ENCODE results near the gene FAM180B.

The FAM180B gene

GRCh38 chr11:47569646-47570045, 16.8 kb upstream of the FAM180B start:
- DNase-seq (ENCODE audit: low read depth), result no peak

- no peak for DNase-seq (ENCODE audit: low read depth)
Observed at GRCh38 chr11:47570651-47571356, 15.7 kb upstream of the FAM180B start.

GRCh38 chr11:47571357-47571729, 15.1 kb upstream of the FAM180B start:
- no peak for DNase-seq (ENCODE audit: low read depth)

GRCh38 chr11:47571895-47572294, 14.6 kb upstream of the FAM180B start:
- no peak for DNase-seq (ENCODE audit: low read depth)

GRCh38 chr11:47572715-47573255, 13.7 kb upstream of the FAM180B start:
- no peak for DNase-seq (ENCODE audit: low read depth)

- DNase-seq (ENCODE audit: low read depth), result no peak
Observed at GRCh38 chr11:47573321-47573720, 13.2 kb upstream of the FAM180B start.

- DNase-seq (ENCODE audit: low read depth), result no peak
Observed at GRCh38 chr11:47577460-47578041, 8.9 kb upstream of the FAM180B start.

GRCh38 chr11:47578524-47579494, 7.7 kb upstream of the FAM180B start, which contains the start of the genes KBTBD4 and NDUFS3:
TSS of gene KBTBD4 (minus strand) at chr11:47578970. CDS start at chr11:47578951, 19 bp downstream.
TSS of gene NDUFS3 (plus strand) at chr11:47579074. CDS start at chr11:47579092, 18 bp downstream.
- peak; percentile 83 for DNase-seq (ENCODE audit: low read depth)

- no peak for DNase-seq (ENCODE audit: low read depth)
Observed at GRCh38 chr11:47583844-47584243, 2.6 kb upstream of the FAM180B start.

- DNase-seq (ENCODE audit: low read depth), result no peak
Observed at GRCh38 chr11:47587039-47587716, 700 bp downstream of the FAM180B start.

GRCh38 chr11:47587723-47588326, 1.3 kb downstream of the FAM180B start:
- DNase-seq (ENCODE audit: low read depth), result no peak

GRCh38 chr11:47589118-47589517, 2.6 kb downstream of the FAM180B start:
- DNase-seq (ENCODE audit: low read depth), result no peak

- no peak for DNase-seq (ENCODE audit: low read depth)
Observed at GRCh38 chr11:47589584-47589976, 3.1 kb downstream of the FAM180B start.

- no peak for DNase-seq (ENCODE audit: low read depth)
Observed at GRCh38 chr11:47589977-47590861, 3.7 kb downstream of the FAM180B start.

GRCh38 chr11:47591764-47592163, 5.3 kb downstream of the FAM180B start:
- no peak for DNase-seq (ENCODE audit: low read depth)

- DNase-seq (ENCODE audit: low read depth), result no peak
Observed at GRCh38 chr11:47592251-47592650, 5.8 kb downstream of the FAM180B start.

- no peak for DNase-seq (ENCODE audit: low read depth)
Observed at GRCh38 chr11:47592970-47593369, 6.5 kb downstream of the FAM180B start.

- no peak for DNase-seq (ENCODE audit: low read depth)
Observed at GRCh38 chr11:47593492-47593933, 7.0 kb downstream of the FAM180B start.

GRCh38 chr11:47593934-47594855, 7.7 kb downstream of the FAM180B start, which contains the start of gene C1QTNF4:
TSS of gene C1QTNF4 (minus strand) at chr11:47594411. CDS start at chr11:47590810, 3,601 bp downstream.
- DNase-seq (ENCODE audit: low read depth), result no peak

Measured in activated T-helper 1 cell treated with Interleukin-2 at 50 U/mL for 16 hours (primary cell).